Dendritic cell treated with granulocyte-macrophage colony-stimulating factor and Interleukin-4, amounts not matched to agents 40 ng/mL and 50 ng/mL, for 4 days (primary cell): ENCODE results near the gene GFRA4.

Experiments
- H3K27ac Mint-ChIP-seq: one replicate; pipeline ENCODE4 v1.8.0; 2022; ENCODE audit warnings: mild to moderate bottlenecking, mixed read lengths
- H3K27me3 Mint-ChIP-seq: one replicate; pipeline ENCODE4 v1.8.0; 2022; ENCODE audit warnings: mild to moderate bottlenecking, mixed read lengths
- H3K36me3 Mint-ChIP-seq: one replicate; pipeline ENCODE4 v1.8.0; 2022; ENCODE audit warnings: low read depth, mixed read lengths
- H3K4me1 Mint-ChIP-seq: one replicate; pipeline ENCODE4 v1.8.0; 2022; ENCODE audit warnings: low read depth, mixed read lengths
- H3K4me3 Mint-ChIP-seq: one replicate; pipeline ENCODE4 v1.8.0; 2022; ENCODE audit warnings: mild to moderate bottlenecking, moderate library complexity, mixed read lengths
- H3K9me3 Mint-ChIP-seq: one replicate; pipeline ENCODE4 v1.8.0; 2022; ENCODE audit warnings: mixed read lengths
- intact Hi-C: fragments of 100-400 bp; cut with micrococcal nuclease; formaldehyde crosslinking; loops from one replicate; pipeline ENCODE4 v1.15.0; 2022

GFRA4 gene

DNA sequence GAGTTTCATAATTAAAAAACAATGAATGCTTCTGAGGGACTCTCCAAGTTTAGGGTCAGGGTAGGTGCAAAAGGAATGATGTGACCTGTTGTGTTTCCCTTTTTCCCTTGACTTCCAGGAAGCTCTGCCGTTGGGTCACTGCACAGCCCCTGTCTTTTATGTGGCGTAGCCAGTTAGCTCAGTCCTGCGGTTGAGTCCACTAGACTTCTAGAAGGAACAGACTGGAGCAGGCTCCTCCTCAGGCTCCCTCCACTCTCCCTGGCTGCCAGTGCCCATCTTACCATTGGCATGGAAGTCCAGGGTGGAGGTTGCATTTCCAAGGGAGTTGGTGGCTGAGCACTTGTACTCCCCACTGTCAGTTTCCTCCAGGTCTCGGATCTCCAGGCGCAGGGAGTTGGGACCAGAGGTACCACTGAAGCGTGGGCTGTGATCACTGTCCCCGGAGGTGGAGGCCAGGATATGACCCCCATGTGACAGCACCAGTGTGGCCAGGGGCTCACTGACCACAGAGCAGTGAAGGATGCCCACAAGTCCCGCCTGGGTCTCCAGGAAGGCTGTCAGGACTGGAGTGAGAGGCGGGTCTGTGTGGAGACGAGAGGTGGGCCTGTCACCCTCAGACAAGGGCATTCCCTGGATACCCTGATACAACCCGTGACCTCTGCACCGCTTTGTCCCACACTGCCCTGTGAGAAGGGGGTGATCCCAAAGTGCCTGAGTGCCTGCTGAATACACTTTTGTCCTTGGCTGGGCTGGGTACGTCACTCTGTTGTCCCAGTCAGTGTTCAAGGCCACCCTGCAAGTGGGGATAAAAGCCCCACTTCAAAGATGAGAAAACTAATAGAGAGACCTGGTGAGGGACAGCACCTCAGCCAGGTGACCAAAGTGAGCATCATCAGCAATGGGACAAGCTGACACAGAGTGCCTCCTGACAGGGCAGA, 38.1 kb upstream of the GFRA4 start:
- H3K36me3 Mint-ChIP-seq = peaks cover 98% of the 10 kb centered on the region
- intact Hi-C loops = no loop called here
- no peak overlapping the region for H3K27ac Mint-ChIP-seq
- H3K9me3 Mint-ChIP-seq = no peaks in the 10 kb centered on the region
- no peak overlapping the region for H3K4me3 Mint-ChIP-seq
- no peaks in the 10 kb centered on the region for H3K4me1 Mint-ChIP-seq
- peaks cover 6% of the 10 kb centered on the region for H3K27me3 Mint-ChIP-seq

DNA sequence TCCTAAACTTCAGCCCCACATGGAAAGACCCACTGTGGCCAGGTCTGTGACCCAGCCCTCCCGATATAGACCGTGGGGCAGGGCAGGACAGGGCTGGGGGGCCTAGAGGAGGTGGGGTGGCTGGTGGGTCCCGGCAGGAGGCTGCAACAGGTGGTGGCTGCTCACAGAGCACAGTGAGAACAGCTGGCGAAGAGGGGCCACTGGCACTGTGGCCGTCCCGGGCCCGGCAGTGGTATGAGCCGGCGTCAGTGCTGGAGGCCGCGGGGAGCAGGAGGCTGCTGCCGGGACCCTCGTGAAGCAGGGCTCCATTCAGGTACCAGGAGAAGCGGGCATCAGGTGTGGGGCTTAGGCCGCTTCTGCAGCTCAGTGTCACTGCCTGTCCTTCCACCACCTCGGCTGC, 35.8 kb upstream of the GFRA4 start:
- Mint-ChIP-seq H3K4me1 (no peaks in the 10 kb centered on the region), H3K36me3 (peaks cover 98% of the 10 kb centered on the region), H3K9me3 (no peaks in the 10 kb centered on the region), H3K27ac (no peak overlapping the region), H3K27me3 (peaks cover 1% of the 10 kb centered on the region), H3K4me3 (no peak overlapping the region)
- intact Hi-C loops = no loop called here

DNA sequence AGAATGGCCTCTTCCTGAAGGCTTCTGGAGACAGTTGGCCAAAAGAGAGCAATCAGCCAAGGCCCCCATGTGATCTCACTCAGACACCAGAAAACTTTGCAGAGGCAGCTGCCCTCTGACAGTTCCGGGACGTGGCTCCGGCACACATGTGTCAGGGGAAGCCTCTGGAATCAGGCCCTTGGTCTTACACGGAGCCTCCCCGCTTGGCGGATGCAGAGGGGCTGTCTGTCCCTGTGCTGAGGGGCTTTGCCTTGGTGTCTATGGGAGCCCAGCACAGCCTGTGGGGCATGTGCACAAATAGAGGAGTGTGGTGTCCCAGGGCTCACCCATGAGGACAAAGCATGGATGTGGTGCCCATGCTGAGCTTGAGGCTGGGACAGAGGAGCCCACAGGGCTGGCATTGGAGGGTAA, 35.4 kb upstream of the GFRA4 start:
- Mint-ChIP-seq H3K4me3 (no peak overlapping the region), H3K9me3 (no peaks in the 10 kb centered on the region), H3K36me3 (peaks cover 98% of the 10 kb centered on the region), H3K4me1 (no peaks in the 10 kb centered on the region), H3K27me3 (peaks cover 1% of the 10 kb centered on the region), H3K27ac (no peak overlapping the region)
- intact Hi-C loops = no loop called here

DNA sequence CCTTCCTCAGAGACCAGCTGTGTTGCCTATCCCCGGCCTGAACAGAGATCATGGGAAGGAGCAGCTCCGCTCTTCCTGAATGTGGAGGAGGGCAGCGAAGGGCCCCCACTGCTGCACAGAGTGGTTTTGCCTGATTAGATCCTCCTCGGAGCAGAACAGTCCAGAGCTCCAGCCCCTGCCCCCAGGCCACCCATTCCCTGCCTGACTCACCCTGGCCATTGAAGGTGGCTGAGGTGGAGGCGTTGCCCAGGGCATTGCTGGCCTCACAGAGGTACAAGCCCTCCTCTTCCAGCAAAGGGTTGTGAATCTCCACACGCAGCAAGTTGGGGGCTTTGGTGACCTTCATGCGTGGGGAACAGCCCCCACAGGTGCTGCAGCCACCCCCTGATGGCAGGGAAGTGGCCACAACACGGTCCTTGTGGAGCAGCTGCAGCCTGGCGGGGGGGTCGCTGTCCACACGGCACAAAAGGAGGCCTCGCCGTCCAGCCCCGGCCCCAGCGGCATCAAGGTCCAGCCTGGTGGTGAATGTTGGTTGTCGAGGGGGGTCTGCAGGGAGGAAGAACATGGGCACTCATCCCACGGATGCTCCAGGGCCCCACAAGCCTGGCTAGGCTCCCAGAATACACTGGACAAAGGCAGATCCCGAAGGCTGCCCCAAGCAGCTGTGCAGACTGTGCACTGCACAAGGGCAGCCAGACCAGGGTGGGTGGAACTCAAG, 34.5 kb upstream of the GFRA4 start:
- Mint-ChIP-seq H3K4me1 (no peaks in the 10 kb centered on the region), H3K4me3 (no peak overlapping the region), H3K27ac (no peak overlapping the region), H3K9me3 (no peaks in the 10 kb centered on the region), H3K27me3 (peaks cover 1% of the 10 kb centered on the region), H3K36me3 (peaks cover 98% of the 10 kb centered on the region)
- intact Hi-C loops = no loop called here

DNA sequence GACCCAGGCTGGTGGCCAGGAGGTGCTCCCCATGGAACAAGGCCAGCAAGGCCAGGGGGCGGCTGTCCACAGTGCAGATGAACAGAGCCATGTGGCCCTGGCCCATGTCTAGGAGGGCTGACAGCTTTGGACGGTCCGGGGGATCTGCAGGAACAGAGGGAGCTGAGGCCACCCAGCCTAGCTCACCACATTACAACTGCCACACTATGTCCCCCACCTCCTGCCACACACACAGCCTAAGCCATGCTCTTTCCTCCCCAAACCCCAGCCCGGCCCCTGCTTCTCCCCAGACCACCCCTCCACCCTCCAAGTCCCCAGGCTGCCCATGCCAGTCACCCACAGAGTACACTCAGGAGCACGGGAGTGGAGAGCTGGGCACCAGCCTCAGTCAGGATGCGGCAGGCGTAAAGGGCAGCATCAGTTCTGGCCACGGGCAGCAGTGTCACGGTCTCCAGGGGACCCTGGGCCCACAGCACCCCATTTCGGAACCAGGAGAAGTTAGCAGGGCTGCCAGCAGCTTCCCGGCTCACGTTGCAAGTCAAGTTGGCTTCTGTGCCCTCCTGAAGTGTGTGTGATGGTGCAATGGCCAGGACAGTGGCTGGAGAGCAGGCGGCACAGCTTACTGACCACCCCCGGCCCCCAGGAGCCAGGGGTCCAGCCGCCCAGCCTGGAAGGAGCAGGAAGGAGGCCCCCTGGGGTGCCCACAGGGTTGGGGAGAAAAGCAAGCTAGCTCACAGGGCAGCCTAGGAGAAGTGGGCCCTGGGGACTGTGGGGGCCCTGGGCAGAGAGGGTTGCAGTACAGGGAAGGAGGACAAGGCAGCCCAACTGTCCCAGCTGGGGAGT, 33.8 kb upstream of the GFRA4 start:
- Mint-ChIP-seq H3K9me3 (no peaks in the 10 kb centered on the region), H3K36me3 (peaks cover 98% of the 10 kb centered on the region), H3K4me1 (no peaks in the 10 kb centered on the region), H3K27me3 (peaks cover 1% of the 10 kb centered on the region), H3K4me3 (no peak overlapping the region), H3K27ac (no peak overlapping the region)
- intact Hi-C loops = no loop called here

DNA sequence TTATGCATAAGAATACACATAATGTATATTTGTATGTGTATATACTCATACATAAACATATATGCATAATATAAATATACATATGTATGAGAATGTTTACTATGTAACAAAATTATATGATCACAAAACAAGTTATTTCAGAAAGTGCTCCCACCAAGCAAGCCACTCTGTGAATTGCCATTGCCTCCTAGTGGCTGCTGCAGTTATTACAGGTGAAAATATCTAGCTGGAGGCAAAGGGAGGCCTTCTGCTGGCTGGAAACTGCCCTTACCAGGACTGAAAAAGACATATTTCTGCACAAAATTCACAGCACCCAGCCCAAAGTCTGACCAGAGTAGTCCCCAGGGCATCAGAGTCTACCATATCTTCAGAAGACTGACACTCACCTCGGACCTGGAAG, 33.0 kb upstream of the GFRA4 start:
- no peak overlapping the region for H3K4me3 Mint-ChIP-seq
- intact Hi-C loops = no loop called here
- H3K9me3 Mint-ChIP-seq = no peaks in the 10 kb centered on the region
- H3K36me3 Mint-ChIP-seq = peaks cover 98% of the 10 kb centered on the region
- H3K27ac Mint-ChIP-seq = no peak overlapping the region
- no peaks in the 10 kb centered on the region for H3K4me1 Mint-ChIP-seq
- peaks cover 1% of the 10 kb centered on the region for H3K27me3 Mint-ChIP-seq

DNA sequence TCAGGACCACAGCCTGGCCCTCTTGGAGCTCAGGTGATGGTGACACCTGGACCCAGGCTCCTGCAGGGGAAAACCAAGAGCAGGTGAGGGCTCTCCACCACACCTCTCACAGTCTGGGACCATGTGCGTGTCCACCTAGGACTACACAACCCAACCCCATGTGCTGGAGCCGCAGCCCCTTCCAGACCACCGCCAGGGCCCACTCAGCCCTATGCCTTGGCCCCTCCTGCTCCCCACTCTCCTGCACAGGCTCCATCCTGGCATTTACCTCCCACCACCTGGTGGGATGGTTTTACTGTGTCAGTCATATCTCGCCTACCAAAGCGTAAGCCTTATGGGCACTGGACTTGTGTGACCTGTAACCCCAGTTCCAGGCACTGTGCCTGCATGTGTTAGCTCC, 31.7 kb upstream of the GFRA4 start:
- Mint-ChIP-seq H3K27ac (no peak overlapping the region), H3K4me1 (no peaks in the 10 kb centered on the region), H3K36me3 (peaks cover 100% of the 10 kb centered on the region), H3K4me3 (no peak overlapping the region), H3K27me3 (peaks cover 1% of the 10 kb centered on the region), H3K9me3 (no peaks in the 10 kb centered on the region)
- intact Hi-C loops = no loop called here

DNA sequence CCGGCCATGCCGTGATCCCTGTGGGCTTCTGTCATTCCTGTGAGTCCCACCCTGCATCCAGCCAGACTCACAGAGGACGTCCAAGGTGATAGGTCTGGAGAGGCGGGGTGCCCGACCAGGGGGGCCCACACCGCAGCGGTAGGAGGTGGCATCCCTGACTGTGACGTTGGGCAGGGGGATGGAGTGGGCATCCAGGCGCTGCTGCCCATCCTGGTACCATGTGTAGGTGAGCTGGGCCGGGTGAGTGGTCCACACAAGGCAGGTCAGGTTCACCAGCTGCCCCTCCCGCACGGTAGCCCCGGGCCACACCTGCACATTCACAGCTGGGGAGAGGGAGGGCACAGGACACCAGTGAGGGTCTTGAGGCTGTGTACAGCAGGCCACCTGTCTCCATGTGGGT, 30.2 kb upstream of the GFRA4 start:
- peaks cover 100% of the 10 kb centered on the region for H3K36me3 Mint-ChIP-seq
- H3K27ac Mint-ChIP-seq = no peak overlapping the region
- peaks cover 9% of the 10 kb centered on the region for H3K4me1 Mint-ChIP-seq
- no peaks in the 10 kb centered on the region for H3K9me3 Mint-ChIP-seq
- intact Hi-C loops = no loop called here
- H3K27me3 Mint-ChIP-seq = peaks cover 1% of the 10 kb centered on the region
- H3K4me3 Mint-ChIP-seq = no peak overlapping the region

DNA sequence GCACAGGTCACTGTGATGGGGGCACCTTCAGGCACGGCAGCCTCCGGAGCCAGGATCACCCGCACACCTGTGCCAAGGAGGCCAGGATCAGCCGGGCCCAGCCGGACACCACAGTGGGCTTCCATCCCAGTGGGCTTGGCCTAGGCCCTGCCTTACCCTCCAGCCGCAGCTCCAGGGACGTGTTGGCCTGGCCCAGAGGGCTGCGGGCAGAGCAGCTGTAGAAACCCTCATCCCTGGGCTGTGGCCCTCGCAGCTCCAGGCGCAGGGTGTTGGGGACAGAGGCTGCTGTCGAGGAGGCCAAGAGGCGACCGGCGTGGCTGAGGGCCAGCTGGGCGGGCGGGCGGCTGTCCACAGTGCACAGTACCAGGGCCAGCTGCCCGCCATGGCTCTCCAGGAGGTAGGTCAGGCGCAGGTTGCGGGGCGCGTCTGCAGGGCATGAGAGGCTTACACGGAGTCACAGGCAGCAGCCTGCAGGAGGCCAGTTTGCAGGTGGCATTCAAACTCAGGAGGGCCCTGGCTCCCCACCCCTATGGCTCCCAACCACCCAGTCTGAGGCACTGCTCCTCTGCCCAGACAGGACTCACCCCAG, 29.6 kb upstream of the GFRA4 start:
- H3K36me3 Mint-ChIP-seq = peaks cover 100% of the 10 kb centered on the region
- no peaks in the 10 kb centered on the region for H3K9me3 Mint-ChIP-seq
- H3K27ac Mint-ChIP-seq = no peak overlapping the region
- peaks cover 15% of the 10 kb centered on the region for H3K4me1 Mint-ChIP-seq
- intact Hi-C loops = no loop called here
- H3K4me3 Mint-ChIP-seq = no peak overlapping the region
- H3K27me3 Mint-ChIP-seq = peaks cover 2% of the 10 kb centered on the region

DNA sequence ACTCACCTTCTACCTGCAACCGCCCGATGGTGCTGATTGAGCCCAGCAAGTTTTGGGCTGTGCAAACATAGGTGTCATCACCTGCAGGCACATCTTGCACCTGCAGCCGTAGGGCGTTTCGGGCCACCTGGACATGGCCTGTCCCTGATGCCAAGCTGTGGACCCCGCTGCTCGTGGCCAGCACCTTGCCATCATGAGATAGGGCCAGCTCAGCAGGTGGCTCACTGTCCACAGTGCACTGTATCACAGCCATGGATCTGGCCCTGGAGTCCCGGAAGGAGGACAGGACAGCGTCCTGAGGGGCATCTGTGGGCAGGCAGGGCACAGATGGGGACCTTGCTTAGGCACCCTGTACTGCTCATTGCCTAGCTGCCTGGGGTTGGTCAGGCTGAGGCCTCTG, 28.7 kb upstream of the GFRA4 start:
- peaks cover 18% of the 10 kb centered on the region for H3K4me1 Mint-ChIP-seq
- no peak overlapping the region for H3K27ac Mint-ChIP-seq
- H3K27me3 Mint-ChIP-seq = peaks cover 6% of the 10 kb centered on the region
- no peak overlapping the region for H3K4me3 Mint-ChIP-seq
- H3K9me3 Mint-ChIP-seq = no peaks in the 10 kb centered on the region
- H3K36me3 Mint-ChIP-seq = peaks cover 95% of the 10 kb centered on the region
- intact Hi-C loops = no loop called here

DNA sequence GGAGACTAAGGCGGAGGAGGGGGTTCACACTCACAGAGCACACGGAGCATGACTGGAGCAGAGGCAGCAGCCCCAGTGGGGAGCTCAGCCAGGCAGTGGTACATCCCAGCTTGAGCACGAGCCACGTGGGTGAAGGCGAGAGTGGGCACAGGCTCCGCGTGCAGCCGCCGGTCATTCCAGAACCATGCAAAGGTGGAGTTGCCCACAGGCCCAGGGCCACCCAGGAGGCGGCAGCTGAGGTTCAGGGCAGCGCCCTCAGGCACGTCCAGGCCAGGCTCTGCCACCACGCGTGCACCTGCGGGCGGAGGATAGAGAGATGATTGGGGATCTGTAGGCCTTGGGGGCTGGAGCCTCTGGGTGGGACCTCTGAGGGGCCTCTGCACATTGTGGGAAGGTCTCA, 28.1 kb upstream of the GFRA4 start:
- Mint-ChIP-seq H3K36me3 (peaks cover 89% of the 10 kb centered on the region), H3K9me3 (no peaks in the 10 kb centered on the region), H3K27me3 (peaks cover 11% of the 10 kb centered on the region), H3K4me3 (no peak overlapping the region), H3K27ac (no peak overlapping the region), H3K4me1 (peaks cover 18% of the 10 kb centered on the region)
- intact Hi-C loops = no loop called here

DNA sequence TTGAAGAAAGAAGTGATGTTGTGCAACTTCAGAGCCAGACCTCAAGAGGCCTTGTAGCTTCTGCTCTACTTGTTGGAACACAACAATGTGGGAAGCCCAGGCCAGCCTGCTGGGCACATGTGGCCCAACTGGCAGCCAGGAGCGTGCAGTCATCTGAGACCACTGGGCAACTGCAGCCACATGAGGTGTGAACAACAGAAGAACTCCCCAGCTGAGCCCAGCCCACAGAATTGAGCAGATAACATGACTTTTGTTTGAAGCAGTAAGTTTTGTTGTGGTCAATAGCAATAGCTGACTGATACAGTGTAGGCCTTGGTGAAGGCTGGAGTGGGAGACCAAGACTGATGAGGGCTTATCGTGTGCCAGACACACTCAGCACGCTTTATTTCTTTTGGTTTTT, 27.2 kb upstream of the GFRA4 start:
- Mint-ChIP-seq H3K9me3 (no peaks in the 10 kb centered on the region), H3K36me3 (peaks cover 80% of the 10 kb centered on the region), H3K27me3 (peaks cover 18% of the 10 kb centered on the region), H3K4me3 (no peak overlapping the region), H3K4me1 (peaks cover 18% of the 10 kb centered on the region), H3K27ac (no peak overlapping the region)
- intact Hi-C loops = no loop called here

DNA sequence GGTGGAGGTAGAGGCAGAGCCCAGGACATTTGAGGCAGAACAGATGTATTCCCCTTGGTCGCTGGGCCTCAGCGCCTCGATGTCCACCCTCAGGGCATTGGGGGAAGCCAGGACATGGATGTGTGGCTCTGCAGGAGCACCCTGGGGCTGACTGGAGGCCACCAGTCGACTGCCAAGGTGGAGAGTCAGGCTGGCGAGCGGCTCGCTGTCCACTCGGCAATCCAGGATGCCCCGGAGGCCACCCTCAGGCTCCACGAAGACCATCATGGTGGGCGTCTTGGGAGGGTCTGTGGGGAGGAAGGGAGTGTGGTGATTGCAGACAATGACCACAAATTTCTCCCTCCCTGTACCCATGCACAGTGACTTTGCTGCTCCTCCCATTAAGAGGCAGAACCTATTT, 26.8 kb upstream of the GFRA4 start:
- Mint-ChIP-seq H3K4me1 (peaks cover 18% of the 10 kb centered on the region), H3K4me3 (no peak overlapping the region), H3K9me3 (no peaks in the 10 kb centered on the region), H3K27ac (no peak overlapping the region), H3K27me3 (peaks cover 22% of the 10 kb centered on the region), H3K36me3 (peaks cover 76% of the 10 kb centered on the region)
- intact Hi-C loops = no loop called here
